Keratinocyte (primary cell): Measurements from ENCODE around the gene SNX7.

Experiments used
- EZH2 ChIP-seq: IDR thresholded peaks from one replicate; pipeline ENCODE4 v1.6.1; 2012; ENCODE audit warnings: inconsistent platforms, mild to moderate bottlenecking, low read length, moderate library complexity
- TF ChIP-seq, protein P1 (sequence below), 3 experiments: IDR thresholded peaks in 1 of 3; conservative IDR thresholded peaks in 1 of 3; optimal IDR thresholded peaks in 1 of 3; 2 replicates in 2 of 3; 3 replicates in 1 of 3; pipeline versions ENCODE3 to v1.5.1; 2011; ENCODE audit warnings: low read length in 3 of 3, mild to moderate bottlenecking in 3 of 3, moderate library complexity in 2 of 3, control low read depth in 1 of 3, inconsistent platforms in 1 of 3; ENCODE audit not compliant: insufficient read depth in 2 of 3; ENCODE audit errors: extremely low read depth in 1 of 3

DNA sequence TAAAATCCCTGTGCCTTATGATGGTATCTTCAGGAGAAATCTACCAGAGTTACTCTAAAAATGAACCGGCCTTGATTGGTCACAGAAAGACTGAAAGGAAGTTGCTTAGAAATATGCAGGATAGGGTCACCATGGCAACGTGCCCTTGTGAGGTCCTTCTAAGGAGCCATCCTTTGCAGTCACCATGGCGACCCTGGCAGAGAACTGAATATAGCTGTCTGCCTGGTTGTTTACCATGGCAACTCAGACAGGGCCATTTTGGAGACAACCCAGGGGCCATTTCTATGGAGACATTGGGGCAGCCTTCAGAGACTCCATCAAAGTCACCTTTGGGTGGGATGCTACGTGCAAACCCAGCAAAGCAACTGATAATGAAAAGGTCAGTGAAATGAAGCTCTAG, 43.0 kb downstream of the SNX7 start:
- TF ChIP-seq, protein P1, sequence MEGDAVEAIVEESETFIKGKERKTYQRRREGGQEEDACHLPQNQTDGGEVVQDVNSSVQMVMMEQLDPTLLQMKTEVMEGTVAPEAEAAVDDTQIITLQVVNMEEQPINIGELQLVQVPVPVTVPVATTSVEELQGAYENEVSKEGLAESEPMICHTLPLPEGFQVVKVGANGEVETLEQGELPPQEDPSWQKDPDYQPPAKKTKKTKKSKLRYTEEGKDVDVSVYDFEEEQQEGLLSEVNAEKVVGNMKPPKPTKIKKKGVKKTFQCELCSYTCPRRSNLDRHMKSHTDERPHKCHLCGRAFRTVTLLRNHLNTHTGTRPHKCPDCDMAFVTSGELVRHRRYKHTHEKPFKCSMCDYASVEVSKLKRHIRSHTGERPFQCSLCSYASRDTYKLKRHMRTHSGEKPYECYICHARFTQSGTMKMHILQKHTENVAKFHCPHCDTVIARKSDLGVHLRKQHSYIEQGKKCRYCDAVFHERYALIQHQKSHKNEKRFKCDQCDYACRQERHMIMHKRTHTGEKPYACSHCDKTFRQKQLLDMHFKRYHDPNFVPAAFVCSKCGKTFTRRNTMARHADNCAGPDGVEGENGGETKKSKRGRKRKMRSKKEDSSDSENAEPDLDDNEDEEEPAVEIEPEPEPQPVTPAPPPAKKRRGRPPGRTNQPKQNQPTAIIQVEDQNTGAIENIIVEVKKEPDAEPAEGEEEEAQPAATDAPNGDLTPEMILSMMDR (optimal IDR thresholded peaks at IDR 0.05 in 1 of 3, IDR thresholded peaks at IDR 0.05 in 1 of 3, conservative IDR thresholded peaks at IDR 0.05 in 1 of 3; ENCODE audit: extremely low read depth in 1 of 3, insufficient read depth in 2 of 3, low read length in 3 of 3), result no peak
- TF ChIP-seq EZH2, result no peak
